Peyer's patch (tissue), 4 donors: Measurements from ENCODE around the gene GPD1L.

Experiments used
- CTCF ChIP-seq, 6 experiments: fragments of 450-650 bp in 4 of 6; fragments of 200-600 bp in 2 of 6; sonication (generic) in 1 of 6; IDR thresholded peaks; one replicate each; pipeline ENCODE4 v1.5.1; 2017 to 2019; ENCODE audit warnings: antibody characterized with exemption in 6 of 6, mild to moderate bottlenecking in 3 of 6, moderate library complexity in 1 of 6
- POLR2A ChIP-seq, 2 donors: fragments of 450-650 bp; IDR thresholded peaks; one replicate each; pipeline ENCODE4 v1.5.1; 2017; ENCODE audit warnings: antibody characterized with exemption in 2 of 2, mild to moderate bottlenecking in 2 of 2, moderate library complexity in 2 of 2

- TF ChIP-seq CTCF (IDR thresholded peaks at IDR 0.05) (no peak), POLR2A (IDR thresholded peaks at IDR 0.05) (no peak)
These were observed 97.4 kb downstream of the GPD1L start for GRCh38 chr3:32203854-32204253.
